GM12878 (cell line): Measurements from ENCODE around the gene RCOR1.

Experiments
- CTCF ChIP-seq, 3 experiments: IDR thresholded peaks in 2 of 3; conservative IDR thresholded peaks in 1 of 3; 2 replicates each; pipeline ENCODE4 v1.5.1; 2011; ENCODE audit warnings: low read depth in 3 of 3, low read length in 3 of 3, mild to moderate bottlenecking in 3 of 3, control low read depth in 2 of 3, moderate library complexity in 2 of 3, inconsistent platforms in 1 of 3, mixed read lengths in 1 of 3; ENCODE audit not compliant: control insufficient read depth in 2 of 3, insufficient read depth in 1 of 3; ENCODE audit errors: extremely low read depth in 1 of 3
- CUX1 ChIP-seq: IDR thresholded peaks from 2 replicates; pipeline ENCODE4 v1.6.1; 2012; ENCODE audit warnings: improper control_type of control experiment, low read depth, low read length; ENCODE audit not compliant: insufficient replicate concordance
- EZH2 ChIP-seq: IDR thresholded peaks from 2 replicates; pipeline ENCODE4 v1.6.1; 2012; ENCODE audit warnings: low read depth, mild to moderate bottlenecking, control low read depth, inconsistent platforms, low read length, borderline replicate concordance; ENCODE audit not compliant: control insufficient read depth
- NR2C2 ChIP-seq: IDR thresholded peaks from 2 replicates; pipeline ENCODE4 v1.6.1; 2011; ENCODE audit warnings: borderline replicate concordance, low read depth; ENCODE audit not compliant: control insufficient read depth, insufficient read length
- POLR2A ChIP-seq: IDR thresholded peaks from 2 replicates; pipeline ENCODE4 v1.6.1; 2011; ENCODE audit warnings: low read depth, mild to moderate bottlenecking, low read length
- RAD21 ChIP-seq: IDR thresholded peaks from 2 replicates; pipeline ENCODE4 v1.6.1; 2011; ENCODE audit warnings: mild to moderate bottlenecking, low read depth, low read length, moderate library complexity; ENCODE audit not compliant: insufficient read depth
- SREBF2 ChIP-seq: IDR thresholded peaks from 2 replicates; pipeline ENCODE4 v1.6.1; 2012; ENCODE audit warnings: mild to moderate bottlenecking, low read length
- TAF1 ChIP-seq: IDR thresholded peaks from 2 replicates; pipeline ENCODE4 v1.6.1; 2011; ENCODE audit warnings: mild to moderate bottlenecking, low read depth, low read length, borderline replicate concordance
- TBL1XR1 ChIP-seq: IDR thresholded peaks from 2 replicates; pipeline ENCODE4 v1.6.1; 2012; ENCODE audit warnings: low read depth, low read length, improper control_type of control experiment
- USF2 ChIP-seq: IDR thresholded peaks from 2 replicates; pipeline ENCODE4 v1.6.1; 2011; ENCODE audit warnings: low read depth, low read length, improper control_type of control experiment, borderline replicate concordance

GRCh38 chr14:102579696-102580549 is 12.5 kb upstream of the RCOR1 start:
- TF ChIP-seq SREBF2 (no peak), EZH2 (no peak), TBL1XR1 (no peak), CTCF (IDR thresholded peaks at IDR 0.05 in 2 of 3, conservative IDR thresholded peaks at IDR 0.05 in 1 of 3; ENCODE audit: control insufficient read depth in 2 of 3, extremely low read depth in 1 of 3, insufficient read depth in 1 of 3, low read depth in 3 of 3, low read length in 3 of 3) (no peak), CUX1 (no peak), USF2 (no peak), TAF1 (no peak), NR2C2 (no peak), POLR2A (no peak), RAD21 (no peak)
